ENCODE data around the gene LARP6.

DNA sequence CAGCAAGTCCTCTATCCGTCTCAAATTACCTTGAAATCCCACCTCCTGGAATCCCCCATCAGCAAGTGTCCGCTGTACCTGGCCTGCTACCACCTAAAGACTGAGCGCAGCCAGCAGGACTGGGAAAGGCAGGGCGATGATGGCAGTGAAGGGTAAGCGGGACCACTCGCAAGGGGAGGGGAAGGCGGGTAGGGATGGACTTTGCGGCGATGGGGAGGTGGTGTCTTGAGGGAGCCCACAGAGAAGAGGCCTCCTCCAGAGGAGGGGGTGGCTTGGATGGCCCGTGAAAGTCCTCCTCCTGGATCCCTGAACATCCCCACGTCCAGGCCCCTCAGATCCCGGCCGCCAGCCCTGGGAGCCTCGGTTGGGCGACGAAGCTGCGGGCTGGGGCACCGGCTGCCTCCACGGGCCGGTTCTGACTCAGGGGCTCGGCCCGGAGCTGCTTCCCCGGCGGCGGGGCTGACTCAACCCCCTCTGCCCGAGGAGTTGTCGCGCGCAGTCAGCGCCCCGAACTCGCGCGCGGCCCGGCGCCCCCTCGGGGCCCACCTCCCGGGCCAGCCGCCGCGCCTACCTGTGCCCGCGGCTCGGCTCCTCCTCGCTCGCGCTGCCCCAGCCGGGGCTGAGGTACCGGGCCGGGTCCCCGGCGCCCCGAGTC, 512 bp downstream of the LARP6 start:
- TF ChIP-seq, protein P1, sequence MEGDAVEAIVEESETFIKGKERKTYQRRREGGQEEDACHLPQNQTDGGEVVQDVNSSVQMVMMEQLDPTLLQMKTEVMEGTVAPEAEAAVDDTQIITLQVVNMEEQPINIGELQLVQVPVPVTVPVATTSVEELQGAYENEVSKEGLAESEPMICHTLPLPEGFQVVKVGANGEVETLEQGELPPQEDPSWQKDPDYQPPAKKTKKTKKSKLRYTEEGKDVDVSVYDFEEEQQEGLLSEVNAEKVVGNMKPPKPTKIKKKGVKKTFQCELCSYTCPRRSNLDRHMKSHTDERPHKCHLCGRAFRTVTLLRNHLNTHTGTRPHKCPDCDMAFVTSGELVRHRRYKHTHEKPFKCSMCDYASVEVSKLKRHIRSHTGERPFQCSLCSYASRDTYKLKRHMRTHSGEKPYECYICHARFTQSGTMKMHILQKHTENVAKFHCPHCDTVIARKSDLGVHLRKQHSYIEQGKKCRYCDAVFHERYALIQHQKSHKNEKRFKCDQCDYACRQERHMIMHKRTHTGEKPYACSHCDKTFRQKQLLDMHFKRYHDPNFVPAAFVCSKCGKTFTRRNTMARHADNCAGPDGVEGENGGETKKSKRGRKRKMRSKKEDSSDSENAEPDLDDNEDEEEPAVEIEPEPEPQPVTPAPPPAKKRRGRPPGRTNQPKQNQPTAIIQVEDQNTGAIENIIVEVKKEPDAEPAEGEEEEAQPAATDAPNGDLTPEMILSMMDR (IDR thresholded peaks at IDR 0.05; ENCODE audit: low read depth, low read length, missing input control) = no peak
- TF ChIP-seq HNF4G (IDR thresholded peaks at IDR 0.05) (no peak), RAD21 (IDR thresholded peaks at IDR 0.05) (no peak), GABPA (IDR thresholded peaks at IDR 0.05 in 1 of 2, conservative IDR thresholded peaks at IDR 0.05 in 1 of 2) (no peak), FOXA1 (IDR thresholded peaks at IDR 0.05) (no peak)
- TF ChIP-seq, protein P2, sequence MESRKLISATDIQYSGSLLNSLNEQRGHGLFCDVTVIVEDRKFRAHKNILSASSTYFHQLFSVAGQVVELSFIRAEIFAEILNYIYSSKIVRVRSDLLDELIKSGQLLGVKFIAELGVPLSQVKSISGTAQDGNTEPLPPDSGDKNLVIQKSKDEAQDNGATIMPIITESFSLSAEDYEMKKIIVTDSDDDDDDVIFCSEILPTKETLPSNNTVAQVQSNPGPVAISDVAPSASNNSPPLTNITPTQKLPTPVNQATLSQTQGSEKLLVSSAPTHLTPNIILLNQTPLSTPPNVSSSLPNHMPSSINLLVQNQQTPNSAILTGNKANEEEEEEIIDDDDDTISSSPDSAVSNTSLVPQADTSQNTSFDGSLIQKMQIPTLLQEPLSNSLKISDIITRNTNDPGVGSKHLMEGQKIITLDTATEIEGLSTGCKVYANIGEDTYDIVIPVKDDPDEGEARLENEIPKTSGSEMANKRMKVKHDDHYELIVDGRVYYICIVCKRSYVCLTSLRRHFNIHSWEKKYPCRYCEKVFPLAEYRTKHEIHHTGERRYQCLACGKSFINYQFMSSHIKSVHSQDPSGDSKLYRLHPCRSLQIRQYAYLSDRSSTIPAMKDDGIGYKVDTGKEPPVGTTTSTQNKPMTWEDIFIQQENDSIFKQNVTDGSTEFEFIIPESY (IDR thresholded peaks at IDR 0.05) = no peak
- TF ChIP-seq, protein P3, sequence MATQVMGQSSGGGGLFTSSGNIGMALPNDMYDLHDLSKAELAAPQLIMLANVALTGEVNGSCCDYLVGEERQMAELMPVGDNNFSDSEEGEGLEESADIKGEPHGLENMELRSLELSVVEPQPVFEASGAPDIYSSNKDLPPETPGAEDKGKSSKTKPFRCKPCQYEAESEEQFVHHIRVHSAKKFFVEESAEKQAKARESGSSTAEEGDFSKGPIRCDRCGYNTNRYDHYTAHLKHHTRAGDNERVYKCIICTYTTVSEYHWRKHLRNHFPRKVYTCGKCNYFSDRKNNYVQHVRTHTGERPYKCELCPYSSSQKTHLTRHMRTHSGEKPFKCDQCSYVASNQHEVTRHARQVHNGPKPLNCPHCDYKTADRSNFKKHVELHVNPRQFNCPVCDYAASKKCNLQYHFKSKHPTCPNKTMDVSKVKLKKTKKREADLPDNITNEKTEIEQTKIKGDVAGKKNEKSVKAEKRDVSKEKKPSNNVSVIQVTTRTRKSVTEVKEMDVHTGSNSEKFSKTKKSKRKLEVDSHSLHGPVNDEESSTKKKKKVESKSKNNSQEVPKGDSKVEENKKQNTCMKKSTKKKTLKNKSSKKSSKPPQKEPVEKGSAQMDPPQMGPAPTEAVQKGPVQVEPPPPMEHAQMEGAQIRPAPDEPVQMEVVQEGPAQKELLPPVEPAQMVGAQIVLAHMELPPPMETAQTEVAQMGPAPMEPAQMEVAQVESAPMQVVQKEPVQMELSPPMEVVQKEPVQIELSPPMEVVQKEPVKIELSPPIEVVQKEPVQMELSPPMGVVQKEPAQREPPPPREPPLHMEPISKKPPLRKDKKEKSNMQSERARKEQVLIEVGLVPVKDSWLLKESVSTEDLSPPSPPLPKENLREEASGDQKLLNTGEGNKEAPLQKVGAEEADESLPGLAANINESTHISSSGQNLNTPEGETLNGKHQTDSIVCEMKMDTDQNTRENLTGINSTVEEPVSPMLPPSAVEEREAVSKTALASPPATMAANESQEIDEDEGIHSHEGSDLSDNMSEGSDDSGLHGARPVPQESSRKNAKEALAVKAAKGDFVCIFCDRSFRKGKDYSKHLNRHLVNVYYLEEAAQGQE (IDR thresholded peaks at IDR 0.05) = no peak
- TF ChIP-seq, protein P4, sequence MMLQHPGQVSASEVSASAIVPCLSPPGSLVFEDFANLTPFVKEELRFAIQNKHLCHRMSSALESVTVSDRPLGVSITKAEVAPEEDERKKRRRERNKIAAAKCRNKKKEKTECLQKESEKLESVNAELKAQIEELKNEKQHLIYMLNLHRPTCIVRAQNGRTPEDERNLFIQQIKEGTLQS (IDR thresholded peaks at IDR 0.05) = no peak
